GM12873 (cell line): ENCODE results near the gene ATP8B1.

Experiments
- TF ChIP-seq, protein P1 (sequence below): IDR thresholded peaks from 2 replicates; pipeline ENCODE4 v1.5.1; 2012; ENCODE audit warnings: low read depth, mild to moderate bottlenecking, moderate library complexity, low read length, control low read depth; ENCODE audit not compliant: insufficient read depth; ENCODE audit errors: missing control alignments

ATP8B1 gene

DNA sequence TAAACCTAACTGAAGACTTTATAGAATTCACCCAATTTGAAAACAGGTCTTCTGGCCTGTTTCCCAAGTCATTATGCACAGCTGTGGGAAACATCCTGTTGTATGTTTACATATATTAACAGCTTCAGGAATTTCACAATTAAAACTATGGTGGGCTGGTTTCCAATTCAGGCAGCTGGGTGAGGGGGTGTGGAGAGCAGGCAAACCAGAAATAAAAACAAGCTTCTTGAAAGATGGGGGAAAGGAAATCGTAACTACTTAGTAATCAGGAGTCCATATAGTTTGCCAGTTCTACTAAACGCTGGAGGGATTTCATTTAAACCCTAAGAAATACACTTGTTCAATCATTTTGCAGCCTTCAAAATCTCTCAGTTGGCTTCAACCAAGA, 22.8 kb downstream of the ATP8B1 start:
- TF ChIP-seq, protein P1, sequence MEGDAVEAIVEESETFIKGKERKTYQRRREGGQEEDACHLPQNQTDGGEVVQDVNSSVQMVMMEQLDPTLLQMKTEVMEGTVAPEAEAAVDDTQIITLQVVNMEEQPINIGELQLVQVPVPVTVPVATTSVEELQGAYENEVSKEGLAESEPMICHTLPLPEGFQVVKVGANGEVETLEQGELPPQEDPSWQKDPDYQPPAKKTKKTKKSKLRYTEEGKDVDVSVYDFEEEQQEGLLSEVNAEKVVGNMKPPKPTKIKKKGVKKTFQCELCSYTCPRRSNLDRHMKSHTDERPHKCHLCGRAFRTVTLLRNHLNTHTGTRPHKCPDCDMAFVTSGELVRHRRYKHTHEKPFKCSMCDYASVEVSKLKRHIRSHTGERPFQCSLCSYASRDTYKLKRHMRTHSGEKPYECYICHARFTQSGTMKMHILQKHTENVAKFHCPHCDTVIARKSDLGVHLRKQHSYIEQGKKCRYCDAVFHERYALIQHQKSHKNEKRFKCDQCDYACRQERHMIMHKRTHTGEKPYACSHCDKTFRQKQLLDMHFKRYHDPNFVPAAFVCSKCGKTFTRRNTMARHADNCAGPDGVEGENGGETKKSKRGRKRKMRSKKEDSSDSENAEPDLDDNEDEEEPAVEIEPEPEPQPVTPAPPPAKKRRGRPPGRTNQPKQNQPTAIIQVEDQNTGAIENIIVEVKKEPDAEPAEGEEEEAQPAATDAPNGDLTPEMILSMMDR = no peak

DNA sequence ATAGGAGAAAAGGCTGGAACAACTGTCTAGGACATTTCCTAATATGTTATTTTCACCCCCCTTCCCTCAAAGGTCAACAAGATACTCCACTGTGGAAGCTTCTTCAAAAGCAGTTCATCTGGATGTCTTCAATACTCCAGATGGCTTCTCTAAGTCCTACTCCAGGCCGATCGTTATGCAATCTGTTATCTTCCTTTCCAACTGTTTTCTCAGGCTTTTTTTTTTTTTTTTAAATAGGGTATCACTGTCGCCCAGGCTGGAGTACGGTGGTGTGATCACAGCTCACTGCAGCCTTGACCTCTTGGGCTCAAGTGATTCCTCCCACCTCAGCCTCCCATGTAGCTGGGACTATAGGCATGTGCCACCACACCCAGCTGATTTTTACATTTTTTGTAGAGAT, 26.3 kb downstream of the ATP8B1 start:
- TF ChIP-seq, protein P1 = no peak

DNA sequence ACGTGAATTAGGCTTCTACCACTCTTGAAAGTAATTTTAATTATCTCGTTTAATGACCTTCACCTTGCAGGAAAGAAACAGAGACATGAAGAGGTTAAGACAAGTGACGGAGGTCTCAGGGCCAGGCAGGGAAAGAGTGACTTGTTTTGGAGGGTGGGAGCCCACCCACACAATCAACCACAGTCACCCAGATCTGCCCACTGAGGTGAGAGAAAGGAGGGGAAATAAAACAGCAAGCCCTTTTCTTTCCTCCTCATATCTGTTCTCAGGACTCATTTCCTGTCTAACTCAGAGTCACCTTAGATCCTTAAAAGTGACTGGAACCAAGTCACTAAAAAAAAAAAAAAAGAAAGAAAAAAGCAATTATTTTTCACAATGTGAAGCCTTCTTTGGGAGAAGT, 26.8 kb downstream of the ATP8B1 start:
- TF ChIP-seq, protein P1 = no peak

DNA sequence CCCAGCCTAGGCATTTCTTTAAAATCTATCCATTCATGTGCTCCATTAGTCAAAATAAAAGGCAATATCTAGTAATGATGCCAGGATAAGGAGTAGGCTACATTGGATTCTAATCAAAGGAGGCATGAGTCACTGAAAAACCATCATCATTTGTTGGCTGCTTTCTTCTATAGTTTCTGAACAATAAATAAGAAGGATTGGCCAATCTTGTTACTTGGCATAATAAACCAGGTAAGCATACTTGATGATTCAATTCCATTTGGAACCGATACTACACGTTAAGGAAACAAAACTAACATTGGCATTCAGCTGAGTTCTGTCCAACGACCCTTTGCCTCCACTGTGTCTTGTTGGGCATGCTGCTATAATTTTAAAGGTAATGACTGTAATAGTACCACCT, 27.2 kb downstream of the ATP8B1 start:
- TF ChIP-seq, protein P1 = no peak

DNA sequence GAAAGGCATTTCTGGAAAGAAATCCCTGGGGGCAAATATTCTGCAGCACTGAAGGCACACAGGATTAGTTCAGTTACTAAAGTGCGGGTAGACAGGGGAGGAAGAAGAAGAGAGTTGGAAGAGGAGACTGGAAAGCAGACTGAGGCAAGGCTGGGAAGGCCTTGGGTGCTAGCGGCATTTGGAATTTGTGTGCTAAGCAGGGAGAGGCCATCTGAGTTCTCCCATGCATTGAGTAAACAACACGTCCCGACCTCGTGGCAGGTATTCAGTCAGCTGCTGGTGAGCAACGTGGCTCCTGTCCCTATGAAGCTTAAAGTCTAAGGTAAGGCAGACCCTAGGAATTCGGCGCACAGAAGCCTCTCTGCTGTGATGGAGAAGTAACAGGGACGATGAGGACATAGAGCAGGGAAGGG, 30.7 kb downstream of the ATP8B1 start:
- TF ChIP-seq, protein P1 = no peak

DNA sequence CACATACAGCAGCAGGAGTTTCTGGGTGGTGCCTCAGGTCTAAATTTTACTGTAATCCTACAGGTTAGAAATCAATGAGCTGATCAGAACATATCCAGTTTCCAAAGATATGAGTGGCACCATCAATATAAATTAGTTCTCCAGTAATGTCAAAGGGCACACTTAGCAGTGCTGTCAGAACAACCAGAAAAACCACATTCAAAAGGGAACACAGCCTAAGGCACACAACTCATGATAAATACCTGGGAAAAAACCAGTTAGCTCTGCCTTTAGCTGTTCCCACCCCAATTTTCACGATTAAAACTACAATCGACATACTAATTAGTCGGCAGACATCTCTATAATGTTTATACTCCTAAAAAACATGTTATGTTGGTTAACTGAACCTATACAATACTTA, 31.5 kb downstream of the ATP8B1 start:
- TF ChIP-seq, protein P1 = no peak

DNA sequence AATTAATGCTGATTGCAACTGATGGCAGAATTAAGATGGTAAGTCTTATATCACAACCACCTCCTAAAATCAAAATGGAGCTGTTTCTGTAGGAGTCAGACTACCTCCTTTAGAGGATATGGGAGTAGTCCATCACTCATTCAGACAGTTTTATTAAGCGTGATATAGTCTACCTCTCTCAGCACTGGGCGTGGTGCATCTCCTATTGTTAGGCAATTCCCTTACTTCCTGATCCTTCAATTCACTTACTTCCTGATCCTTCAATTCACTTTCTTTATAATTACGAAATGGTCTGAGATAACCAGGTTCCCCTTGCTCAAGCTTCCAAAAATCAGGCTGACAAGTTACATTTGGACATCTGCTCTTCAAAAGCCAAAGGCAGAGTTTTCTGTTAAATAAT, 31.9 kb downstream of the ATP8B1 start:
- TF ChIP-seq, protein P1 = no peak

DNA sequence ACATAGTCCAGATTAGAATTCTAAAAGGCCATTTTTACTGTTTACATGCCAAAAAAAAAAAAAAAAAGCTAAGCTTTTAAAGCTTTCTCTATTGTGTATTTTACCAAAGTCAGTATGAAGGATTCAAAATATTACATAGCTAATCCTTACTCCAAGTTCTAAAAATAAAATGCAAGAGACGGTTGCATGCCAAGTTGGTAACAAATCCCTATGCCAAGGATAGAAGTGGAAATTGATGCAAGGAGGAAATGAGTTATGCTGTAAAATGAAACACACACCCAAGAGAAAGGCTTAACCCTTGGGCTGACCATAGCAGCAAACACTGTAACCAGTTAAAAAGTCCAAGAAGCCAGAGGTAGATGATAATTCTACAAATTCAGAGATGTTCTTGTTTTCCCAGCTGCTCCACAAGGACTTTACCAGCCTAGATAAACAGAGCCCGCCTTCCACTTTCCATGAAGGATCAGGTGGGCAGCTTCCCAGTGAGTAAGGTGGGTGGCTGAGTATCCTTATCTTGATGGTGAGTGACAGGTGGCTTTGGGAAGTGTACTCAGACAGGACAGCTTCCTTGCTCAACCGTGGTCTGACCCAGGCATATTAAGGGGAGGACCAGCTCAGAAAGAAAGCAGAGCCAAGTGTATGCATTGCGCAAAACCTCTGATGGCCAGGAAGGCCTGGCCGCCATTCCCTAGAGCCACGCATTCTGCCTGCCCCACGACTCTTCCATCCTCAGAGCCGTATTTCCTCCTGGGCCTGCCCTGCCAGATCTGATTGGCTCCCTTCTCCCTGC, 34.4 kb downstream of the ATP8B1 start:
- TF ChIP-seq, protein P1 = no peak
